Measurements from ENCODE around the gene ARL6IP1.

ARL6IP1 gene

DNA sequence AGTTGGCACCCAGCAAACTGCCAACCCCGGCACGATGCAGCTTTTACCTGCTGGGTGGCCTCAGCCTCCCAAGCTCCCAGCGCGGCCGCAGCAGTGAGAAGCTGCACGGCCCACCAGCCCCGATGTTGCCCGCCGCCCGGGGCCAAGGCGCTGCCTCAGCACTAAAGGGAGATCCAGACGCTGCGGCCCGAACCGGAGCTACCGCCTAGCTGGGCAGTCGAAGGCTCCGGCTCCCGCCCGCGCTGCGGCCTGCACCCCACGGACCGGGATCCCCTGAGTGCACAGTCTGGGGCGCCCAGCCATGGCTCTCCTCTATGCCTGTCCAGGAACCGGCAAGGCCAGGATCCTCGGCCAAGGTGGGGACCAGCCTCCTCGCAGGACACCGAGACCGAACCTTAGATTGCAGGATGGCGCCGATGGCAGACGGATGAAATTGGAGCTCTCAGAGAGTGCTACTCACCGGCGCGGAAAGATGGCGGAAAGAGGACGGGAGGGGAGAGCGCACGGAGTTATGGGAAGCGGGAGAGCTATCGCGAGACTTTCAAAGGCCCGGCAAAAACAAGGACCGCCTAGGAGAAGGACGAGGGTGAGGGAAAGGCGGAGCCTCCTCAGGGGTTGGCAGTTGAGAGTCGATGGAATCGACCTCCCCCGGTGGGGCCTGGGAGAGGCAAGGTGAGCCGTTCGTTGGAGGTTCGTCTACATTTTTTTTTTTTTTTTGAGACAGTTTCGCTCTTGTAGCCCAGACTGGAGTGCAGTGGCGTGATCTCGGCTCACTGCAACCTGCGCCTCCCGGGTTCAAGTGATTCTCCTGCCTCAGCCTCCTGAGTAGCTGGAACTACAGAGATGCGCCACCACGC lies 11.3 kb downstream of the ARL6IP1 start, which contains the start of gene RPS15A:
TSS of gene RPS15A (minus strand) at position 485 of the 857 bp plus-strand sequence. CDS start 1,221 bp downstream, outside the sequence.
- DNase-seq (ENCODE audit: low read depth): peak; percentile 98
- TF ChIP-seq, protein P1, sequence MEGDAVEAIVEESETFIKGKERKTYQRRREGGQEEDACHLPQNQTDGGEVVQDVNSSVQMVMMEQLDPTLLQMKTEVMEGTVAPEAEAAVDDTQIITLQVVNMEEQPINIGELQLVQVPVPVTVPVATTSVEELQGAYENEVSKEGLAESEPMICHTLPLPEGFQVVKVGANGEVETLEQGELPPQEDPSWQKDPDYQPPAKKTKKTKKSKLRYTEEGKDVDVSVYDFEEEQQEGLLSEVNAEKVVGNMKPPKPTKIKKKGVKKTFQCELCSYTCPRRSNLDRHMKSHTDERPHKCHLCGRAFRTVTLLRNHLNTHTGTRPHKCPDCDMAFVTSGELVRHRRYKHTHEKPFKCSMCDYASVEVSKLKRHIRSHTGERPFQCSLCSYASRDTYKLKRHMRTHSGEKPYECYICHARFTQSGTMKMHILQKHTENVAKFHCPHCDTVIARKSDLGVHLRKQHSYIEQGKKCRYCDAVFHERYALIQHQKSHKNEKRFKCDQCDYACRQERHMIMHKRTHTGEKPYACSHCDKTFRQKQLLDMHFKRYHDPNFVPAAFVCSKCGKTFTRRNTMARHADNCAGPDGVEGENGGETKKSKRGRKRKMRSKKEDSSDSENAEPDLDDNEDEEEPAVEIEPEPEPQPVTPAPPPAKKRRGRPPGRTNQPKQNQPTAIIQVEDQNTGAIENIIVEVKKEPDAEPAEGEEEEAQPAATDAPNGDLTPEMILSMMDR (IDR thresholded peaks at IDR 0.05; ENCODE audit: insufficient read depth, low read depth, low read length, missing control alignments): no peak
- peak within 1 kb of the TSS; percentile 95 for H3K4me3 ChIP-seq (ENCODE audit: low read length)

DNA sequence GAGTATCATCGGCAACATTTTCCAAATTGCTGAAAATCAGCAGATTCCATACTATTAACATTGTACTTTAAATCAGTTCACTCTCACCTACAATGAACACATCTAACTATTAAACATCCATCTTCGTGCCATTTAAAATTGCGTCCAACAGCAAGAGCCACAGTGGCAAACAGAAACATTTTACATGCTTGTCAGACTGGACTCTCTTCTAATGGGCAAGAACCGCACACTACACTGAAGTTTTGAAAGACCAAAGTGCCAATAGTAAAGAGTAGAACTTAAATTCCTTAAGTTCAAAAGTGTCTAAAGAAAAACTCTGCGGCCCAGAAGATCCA lies 11.9 kb downstream of the ARL6IP1 start:
- peak overlapping the region; percentile 95 for H3K4me3 ChIP-seq (ENCODE audit: low read length)
- TF ChIP-seq, protein P1 (IDR thresholded peaks at IDR 0.05; ENCODE audit: insufficient read depth, low read depth, low read length, missing control alignments): no peak
- DNase-seq (ENCODE audit: low read depth): no peak

DNA sequence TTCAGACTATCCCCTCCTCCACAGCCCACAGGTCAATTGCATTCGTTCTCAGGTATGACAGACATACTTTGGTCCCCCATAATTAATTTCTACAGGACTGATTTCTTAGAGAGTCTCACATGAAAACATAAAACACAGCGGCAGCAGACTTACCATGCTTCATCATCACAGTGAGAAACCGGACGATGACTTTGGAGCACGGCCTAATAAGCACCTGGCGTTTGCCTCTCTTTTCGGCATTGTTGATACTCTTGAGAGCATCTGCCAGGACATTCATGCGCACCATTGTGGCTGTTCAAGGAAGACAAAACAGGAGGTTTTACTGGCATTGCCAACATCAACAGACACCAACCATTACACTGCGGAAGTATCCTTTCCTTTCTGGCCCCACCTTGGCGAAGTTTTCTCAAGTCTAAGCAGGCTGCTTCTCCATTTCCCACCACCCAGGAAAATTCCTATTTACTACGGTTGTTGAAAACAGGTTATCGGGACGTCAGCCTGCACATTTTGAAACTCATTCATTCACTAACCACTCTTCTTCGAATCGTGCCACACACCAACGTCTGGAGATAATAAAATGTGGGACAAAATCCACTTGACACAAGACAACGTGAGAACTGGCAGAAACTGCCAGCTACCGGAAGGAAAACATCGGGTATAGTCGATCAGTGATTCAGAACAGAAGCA lies 12.4 kb downstream of the ARL6IP1 start:
- TF ChIP-seq, protein P1 (IDR thresholded peaks at IDR 0.05; ENCODE audit: insufficient read depth, low read depth, low read length, missing control alignments): no peak
- peak; percentile 20 for DNase-seq (ENCODE audit: low read depth)
- peak overlapping the region; percentile 95 for H3K4me3 ChIP-seq (ENCODE audit: low read length)

DNA sequence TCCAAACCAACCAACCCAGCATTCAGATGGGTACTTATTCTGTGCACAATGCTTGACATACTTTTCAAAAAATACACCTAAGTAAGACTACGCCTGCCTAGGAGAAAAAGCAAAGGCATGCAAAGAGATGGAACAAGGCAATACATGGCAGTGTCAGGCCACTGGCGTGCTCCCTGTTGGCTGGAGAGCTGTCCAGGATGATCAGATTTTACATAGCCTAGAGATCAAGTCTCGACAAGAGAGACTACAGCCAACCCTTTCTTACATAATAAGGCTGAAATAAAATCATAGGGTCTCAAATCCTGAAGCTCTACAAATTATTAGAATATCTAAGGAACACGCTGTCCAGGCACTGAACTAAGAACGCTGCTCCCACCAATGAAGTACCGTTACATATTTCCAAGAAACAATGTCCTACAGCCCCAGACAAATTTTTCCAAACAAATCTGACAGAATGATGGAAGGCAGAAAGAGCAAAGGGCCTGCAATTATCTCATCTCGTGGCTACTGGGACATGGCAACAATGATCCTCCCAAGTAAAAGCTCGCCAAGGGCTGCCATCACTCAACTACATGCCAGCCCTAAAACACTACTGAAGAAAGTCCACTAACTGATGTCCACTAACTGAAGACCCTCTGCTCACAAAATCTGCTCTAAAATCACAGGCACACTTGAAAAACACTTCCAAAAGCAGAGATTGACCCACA lies 16.3 kb downstream of the ARL6IP1 start:
- no peak for DNase-seq (ENCODE audit: low read depth)
- TF ChIP-seq, protein P1 (IDR thresholded peaks at IDR 0.05; ENCODE audit: insufficient read depth, low read depth, low read length, missing control alignments): no peak

DNA sequence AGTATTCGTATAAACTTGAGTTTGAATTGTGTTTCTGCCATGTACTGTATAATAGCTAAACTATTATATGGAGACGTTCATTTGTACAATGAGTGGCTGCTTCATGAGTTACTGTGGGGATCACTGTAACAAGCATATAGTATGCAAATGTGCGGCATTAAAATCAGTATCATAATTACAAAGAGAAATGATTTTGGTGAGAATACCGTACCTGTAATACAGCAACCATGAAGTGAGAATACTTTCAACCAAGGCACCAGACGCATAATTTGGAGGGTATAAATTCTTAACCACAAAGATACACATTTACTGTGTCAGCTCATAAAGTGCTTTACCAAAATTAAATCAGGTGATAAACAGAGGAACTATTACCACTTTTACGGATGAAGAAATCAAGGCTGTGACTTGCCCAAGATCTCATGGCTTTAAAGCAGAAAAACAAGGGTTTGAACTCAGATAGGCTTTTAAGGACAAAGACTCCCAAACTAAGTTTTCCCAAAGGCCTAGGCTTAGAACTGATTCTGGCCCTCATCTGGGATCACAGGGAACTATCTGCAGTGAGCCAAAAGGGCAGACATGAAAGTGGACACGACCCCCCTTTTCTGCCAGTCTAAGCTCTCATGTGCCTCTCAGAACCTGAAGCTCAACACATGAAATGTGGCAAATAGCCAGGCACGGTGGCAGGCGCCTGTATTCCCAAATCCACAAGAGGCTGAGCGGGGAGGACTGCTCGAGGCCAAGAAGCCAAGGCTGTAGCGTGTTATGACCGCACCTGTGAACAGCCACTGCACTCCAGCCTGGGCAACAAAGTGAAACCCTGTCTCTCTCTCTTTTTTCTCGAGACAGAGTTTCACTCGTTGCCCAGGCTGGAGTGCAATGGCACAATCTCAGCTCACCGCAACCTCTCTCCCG lies 17.7 kb downstream of the ARL6IP1 start:
- no peak for DNase-seq (ENCODE audit: low read depth)
- H3K4me3 ChIP-seq (ENCODE audit: low read length): no peak overlapping the region
- TF ChIP-seq, protein P1 (IDR thresholded peaks at IDR 0.05; ENCODE audit: insufficient read depth, low read depth, low read length, missing control alignments): no peak

More for the DNA sequence above, 16.3 kb downstream of the ARL6IP1 start:
- H3K4me3 ChIP-seq (ENCODE audit: low read length): peak overlapping the region; percentile 18
